Measurements from ENCODE around the gene FUT7. TPM values are rescaled to one million over a fixed set of nuclear protein-coding genes. Genes with fewer than 3 reads are reported as not detected.
"Not testable (repeated sequence)": the region's sequence is repeated elsewhere in the genome, so short reads cannot be mapped to it uniquely, and the experiment has no call there.

The FUT7 gene
- total and polyA plus RNA-seq, 11 donors: 0.15 to 0.48 (median 0.17) TPM; not detected in 8

DNA sequence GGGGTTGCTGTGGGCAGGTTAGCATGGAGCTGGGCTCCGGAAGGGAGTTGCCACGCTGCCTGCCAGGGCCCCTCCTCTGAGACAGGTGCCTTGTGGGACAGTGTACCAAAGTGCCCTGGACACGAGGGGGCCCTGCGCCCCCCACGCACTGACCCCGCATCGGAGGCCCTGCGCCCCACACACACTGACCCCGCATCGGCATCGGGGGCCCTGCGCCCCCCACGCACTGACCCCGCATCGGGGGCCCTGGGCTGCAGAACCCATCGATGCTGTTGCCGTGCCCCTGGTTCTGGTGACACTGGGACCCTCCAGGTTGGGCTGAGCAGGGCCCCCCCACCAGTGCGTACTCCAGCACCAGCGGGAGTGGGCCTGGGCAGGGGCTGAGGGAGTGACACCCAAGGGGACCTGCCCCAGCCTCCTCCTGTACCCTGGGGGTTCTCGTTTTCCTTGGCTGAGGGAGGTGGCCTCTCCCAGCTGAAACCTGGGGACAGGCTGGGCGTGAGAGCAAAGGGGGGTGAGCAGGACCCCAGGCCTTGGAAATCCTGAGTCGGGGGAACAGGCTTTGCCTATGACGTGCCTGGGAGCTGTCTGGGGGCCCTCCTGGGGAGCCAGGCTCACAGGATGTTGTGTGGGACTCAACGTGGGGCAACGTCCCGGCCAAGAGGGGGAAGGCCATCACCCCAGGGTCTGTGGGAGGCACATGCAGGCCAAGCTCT is 31.6 kb upstream of the FUT7 start:
- 87 to 94% (median 90%) methylated on average over 15 to 26 of the region's 26 CpGs for WGBS, 4 donors
- intact Hi-C loops (cut with DNase I): loop anchor here in 6 of 10 donors (1.0 to 10.0 kb wide), 4 partner anchors 15 to 279 kb away; partner anchors contain the start of gene NPDC1 (in 4 of the 6)
- ATAC-seq: no peak

DNA sequence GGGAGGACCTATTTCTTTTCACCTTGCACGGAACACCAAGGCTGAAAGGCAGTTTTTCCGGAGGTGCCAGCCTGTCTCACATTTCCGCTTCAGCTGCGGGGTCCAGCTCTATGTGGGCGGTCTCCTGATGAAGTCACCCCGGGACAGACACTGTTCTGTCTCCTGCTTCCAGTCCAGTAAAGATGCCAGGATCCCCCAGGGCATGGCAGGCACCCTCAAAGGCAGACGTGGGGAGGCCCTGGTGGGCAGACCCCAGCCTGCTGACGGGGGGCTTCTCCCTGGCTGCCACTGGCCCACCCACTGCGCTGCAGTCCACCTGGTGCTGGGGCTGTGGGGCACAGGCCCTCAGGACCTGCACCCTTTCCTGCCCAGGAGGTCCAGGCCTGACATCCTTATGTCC is 30.9 kb upstream of the FUT7 start:
- not testable (repeated sequence) for H3K4me1 ChIP-seq, H3K4me3 ChIP-seq, ATAC-seq, DNase-seq, H3K9me3 ChIP-seq, H3K27me3 ChIP-seq, H3K27ac ChIP-seq, H3K36me3 ChIP-seq
- 91 to 100% (median 97%) methylated on average over 3 to 9 of the region's 9 CpGs for WGBS, 4 donors
- intact Hi-C loops (cut with DNase I): loop anchor here in 1 of 10 donors (10.0 kb wide), 1 partner anchor 278 kb away; no protein-coding TSS in a partner anchor

More for the DNA sequence above, 31.6 kb upstream of the FUT7 start:
- H3K27ac ChIP-seq: no peak overlapping the region
- H3K36me3 ChIP-seq: no peaks in the 10 kb centered on the region
- peaks cover 0 to 1% (median 0%) of the 10 kb centered on the region in 9 donors for H3K27me3 ChIP-seq
- no peaks in the 10 kb centered on the region for H3K9me3 ChIP-seq
- DNase-seq: no peak
- H3K4me1 ChIP-seq: peaks cover 0 to 9% (median 3%) of the 10 kb centered on the region in 12 donors
- no peak overlapping the region for H3K4me3 ChIP-seq
- TF ChIP-seq, protein P1, sequence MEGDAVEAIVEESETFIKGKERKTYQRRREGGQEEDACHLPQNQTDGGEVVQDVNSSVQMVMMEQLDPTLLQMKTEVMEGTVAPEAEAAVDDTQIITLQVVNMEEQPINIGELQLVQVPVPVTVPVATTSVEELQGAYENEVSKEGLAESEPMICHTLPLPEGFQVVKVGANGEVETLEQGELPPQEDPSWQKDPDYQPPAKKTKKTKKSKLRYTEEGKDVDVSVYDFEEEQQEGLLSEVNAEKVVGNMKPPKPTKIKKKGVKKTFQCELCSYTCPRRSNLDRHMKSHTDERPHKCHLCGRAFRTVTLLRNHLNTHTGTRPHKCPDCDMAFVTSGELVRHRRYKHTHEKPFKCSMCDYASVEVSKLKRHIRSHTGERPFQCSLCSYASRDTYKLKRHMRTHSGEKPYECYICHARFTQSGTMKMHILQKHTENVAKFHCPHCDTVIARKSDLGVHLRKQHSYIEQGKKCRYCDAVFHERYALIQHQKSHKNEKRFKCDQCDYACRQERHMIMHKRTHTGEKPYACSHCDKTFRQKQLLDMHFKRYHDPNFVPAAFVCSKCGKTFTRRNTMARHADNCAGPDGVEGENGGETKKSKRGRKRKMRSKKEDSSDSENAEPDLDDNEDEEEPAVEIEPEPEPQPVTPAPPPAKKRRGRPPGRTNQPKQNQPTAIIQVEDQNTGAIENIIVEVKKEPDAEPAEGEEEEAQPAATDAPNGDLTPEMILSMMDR (IDR thresholded peaks at IDR 0.05): no peak
- TF ChIP-seq POLR2A (IDR thresholded peaks at IDR 0.05): no peak

DNA sequence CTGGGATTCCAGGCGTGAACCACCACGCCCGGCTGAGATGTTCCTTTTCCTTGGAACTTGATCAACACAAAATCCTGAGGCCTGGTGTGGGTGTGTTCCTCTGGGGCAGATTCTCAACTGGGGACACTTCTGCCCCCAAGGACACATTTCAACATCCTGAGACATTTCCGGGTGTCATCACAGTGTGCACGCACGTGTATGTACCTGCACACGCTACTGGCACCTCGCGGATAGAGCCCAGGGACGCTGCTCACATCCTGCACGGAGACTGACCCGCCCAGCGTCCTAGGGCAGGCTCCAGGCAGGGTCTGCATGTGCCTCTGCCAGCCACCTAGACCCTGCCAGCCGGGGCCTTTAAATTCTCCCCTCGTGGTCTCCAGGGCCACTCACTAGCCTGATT is 30.5 kb upstream of the FUT7 start:
- TF ChIP-seq, protein P1 (IDR thresholded peaks at IDR 0.05): no peak
- TF ChIP-seq POLR2A (IDR thresholded peaks at IDR 0.05): no peak
- H3K27ac ChIP-seq: no peak overlapping the region
- intact Hi-C loops (cut with DNase I): loop anchor here in 1 of 10 donors (10.0 kb wide), 1 partner anchor 278 kb away; no protein-coding TSS in a partner anchor

DNA sequence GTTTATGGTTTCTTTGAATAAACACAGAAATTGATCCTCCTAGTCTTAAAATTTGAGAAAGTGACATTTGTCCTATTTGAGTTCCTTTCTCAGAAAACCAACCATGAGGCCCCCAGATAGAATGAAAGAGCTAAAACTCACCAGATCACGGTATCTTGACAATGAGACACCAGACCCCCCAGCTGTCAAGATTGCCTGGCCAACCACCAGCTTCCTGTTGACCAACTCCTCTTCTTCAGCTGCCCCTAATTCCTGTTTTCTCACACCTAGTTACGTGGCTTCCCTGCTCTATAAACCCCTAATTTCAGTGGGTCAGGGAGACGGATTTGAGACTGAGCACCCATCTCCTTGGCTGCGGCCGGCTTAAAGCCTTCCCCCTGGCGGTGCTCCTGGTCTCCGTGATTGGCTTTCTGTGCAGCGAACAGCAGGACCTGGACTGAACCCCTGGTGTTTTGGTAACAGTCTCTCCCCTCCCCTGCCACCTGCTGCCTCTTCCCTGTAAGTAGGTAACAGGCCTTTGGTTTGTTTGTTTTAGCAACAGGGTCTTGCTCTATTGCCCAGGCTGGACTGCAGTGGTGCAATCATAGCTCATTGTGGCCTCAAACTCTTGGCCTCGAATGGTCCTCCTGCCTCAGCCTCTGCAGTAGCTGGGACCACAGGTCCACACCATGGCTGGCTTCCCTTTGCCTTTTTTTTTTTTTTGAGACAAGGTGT is 26.8 kb upstream of the FUT7 start:
- no peak for DNase-seq
- peaks cover 10 to 36% (median 24%) of the 10 kb centered on the region in 12 donors for H3K4me1 ChIP-seq
- no peak overlapping the region for H3K4me3 ChIP-seq
- peaks cover 0 to 16% (median 3%) of the 10 kb centered on the region in 9 donors for H3K27me3 ChIP-seq
- 87 to 97% (median 90%) methylated on average over 9 of the region's 9 CpGs for WGBS, 4 donors
- TF ChIP-seq, protein P1 (IDR thresholded peaks at IDR 0.05): no peak
- TF ChIP-seq POLR2A (IDR thresholded peaks at IDR 0.05): no peak
- ATAC-seq: no peak
- intact Hi-C loops (cut with DNase I): no loop called here
- no peaks in the 10 kb centered on the region for H3K36me3 ChIP-seq
- no peak overlapping the region for H3K27ac ChIP-seq
- no peaks in the 10 kb centered on the region for H3K9me3 ChIP-seq

More for the DNA sequence above, 30.5 kb upstream of the FUT7 start:
- H3K4me1 ChIP-seq: peaks cover 0 to 9% (median 3%) of the 10 kb centered on the region in 12 donors
- 85 to 89% (median 88%) methylated on average over 10 to 15 of the region's 15 CpGs for WGBS, 4 donors
- no peaks in the 10 kb centered on the region for H3K27me3 ChIP-seq
- no peak for ATAC-seq
- H3K36me3 ChIP-seq: no peaks in the 10 kb centered on the region
- H3K9me3 ChIP-seq: no peaks in the 10 kb centered on the region
- H3K4me3 ChIP-seq: no peak overlapping the region
- no peak for DNase-seq
